CD4-positive, alpha-beta memory T cell (primary cell): ENCODE results near the gene NEMP2. TPM values are rescaled to one million over a fixed set of nuclear protein-coding genes. Genes with fewer than 3 reads are reported as not detected.

Experiments
- CTCF ChIA-PET: fragments of 350-600 bp; sonication (Branson Sonifier 250); formaldehyde crosslinking; loops from one replicate; lab custom pipeline; 2021; ENCODE audit warnings: inconsistent platforms; ENCODE audit not compliant: partially characterized antibody; lab: Charles Lee
- POLR2A ChIA-PET: fragments of 350-600 bp; sonication (Branson Sonifier 250); formaldehyde crosslinking; loops from one replicate; lab custom pipeline; 2021; ENCODE audit not compliant: partially characterized antibody; lab: Charles Lee
- DNase-seq, 5 donors: peaks; one replicate each; pipeline versions ENCODE4 v3.0.0 to v3.0.0-alpha.2; 2020 to 2022; ENCODE audit warnings: mixed read lengths in 1 of 5
- H3K27ac ChIP-seq: one replicate; pipeline ENCODE4 v1.7.0; 2013; ENCODE audit warnings: low read depth, low read length
- H3K27me3 ChIP-seq: 2 replicates; pipeline ENCODE4 v1.7.0; 2013; ENCODE audit warnings: mild to moderate bottlenecking, low read length, moderate library complexity; ENCODE audit not compliant: insufficient read depth
- H3K36me3 ChIP-seq: 2 replicates; pipeline ENCODE4 v1.7.0; 2013; ENCODE audit warnings: mild to moderate bottlenecking, low read length, moderate library complexity; ENCODE audit not compliant: insufficient read depth
- H3K4me1 ChIP-seq: 2 replicates; pipeline ENCODE4 v1.7.0; 2013; ENCODE audit warnings: mild to moderate bottlenecking, low read length, moderate library complexity; ENCODE audit not compliant: insufficient read depth
- H3K4me3 ChIP-seq, 2 donors: one replicate each; pipeline ENCODE4 v1.7.0; 2013; ENCODE audit warnings: low read length in 2 of 2, mild to moderate bottlenecking in 1 of 2
- H3K9me3 ChIP-seq, 2 donors: one replicate each; pipeline ENCODE4 v1.7.0; 2013; ENCODE audit warnings: low read length in 2 of 2, control low read depth in 1 of 2; ENCODE audit not compliant: control insufficient read depth in 1 of 2
- H3K27ac Mint-ChIP-seq, 7 donors: one replicate each; pipeline ENCODE4 v1.8.0; 2020 to 2021; ENCODE audit warnings: mixed read lengths in 7 of 7, mild to moderate bottlenecking in 6 of 7, inconsistent platforms in 3 of 7, moderate library complexity in 3 of 7
- H3K27me3 Mint-ChIP-seq, 2 donors: one replicate each; pipeline ENCODE4 v1.8.0; 2020 to 2021; ENCODE audit warnings: mixed read lengths in 2 of 2
- H3K36me3 Mint-ChIP-seq, 2 donors: one replicate each; pipeline ENCODE4 v1.8.0; 2020 to 2021; ENCODE audit warnings: mixed read lengths in 2 of 2, inconsistent platforms in 1 of 2, mild to moderate bottlenecking in 1 of 2
- H3K4me1 Mint-ChIP-seq, 4 donors: one replicate each; pipeline ENCODE4 v1.8.0; 2020 to 2021; ENCODE audit warnings: mixed read lengths in 4 of 4, mild to moderate bottlenecking in 1 of 4
- H3K4me3 Mint-ChIP-seq, 8 donors: one replicate each; pipeline ENCODE4 v1.8.0; 2020 to 2021; ENCODE audit warnings: mixed read lengths in 8 of 8, mild to moderate bottlenecking in 7 of 8, moderate library complexity in 6 of 8, inconsistent platforms in 3 of 8
- H3K9me3 Mint-ChIP-seq, 8 donors: one replicate each; pipeline ENCODE4 v1.8.0; 2020 to 2021; ENCODE audit warnings: mixed read lengths in 8 of 8, mild to moderate bottlenecking in 5 of 8, inconsistent platforms in 3 of 8, moderate library complexity in 1 of 8
- intact Hi-C: fragments of 100-400 bp; cut with micrococcal nuclease; formaldehyde crosslinking; loops from one replicate; pipeline ENCODE4 v1.15.1; 2023
- polyA plus RNA-seq, 2 donors: library from polyadenylated mRNA; unstranded; fragments of 300-500 nt; fragmentation: Illumina TruSeq; gene quantifications; one replicate each; pipeline ENCODE4 v1.2.3, GENCODE V29; 2021
- total RNA-seq, 2 experiments: library from RNA; stranded (reverse); gene quantifications; one replicate each; pipeline ENCODE4 v1.2.3, GENCODE V29; 2021

Gene NEMP2
- total and polyA plus RNA-seq, 4 experiments from 2014 or later, result 10.9 to 21.2 (median 16.3) TPM

DNA sequence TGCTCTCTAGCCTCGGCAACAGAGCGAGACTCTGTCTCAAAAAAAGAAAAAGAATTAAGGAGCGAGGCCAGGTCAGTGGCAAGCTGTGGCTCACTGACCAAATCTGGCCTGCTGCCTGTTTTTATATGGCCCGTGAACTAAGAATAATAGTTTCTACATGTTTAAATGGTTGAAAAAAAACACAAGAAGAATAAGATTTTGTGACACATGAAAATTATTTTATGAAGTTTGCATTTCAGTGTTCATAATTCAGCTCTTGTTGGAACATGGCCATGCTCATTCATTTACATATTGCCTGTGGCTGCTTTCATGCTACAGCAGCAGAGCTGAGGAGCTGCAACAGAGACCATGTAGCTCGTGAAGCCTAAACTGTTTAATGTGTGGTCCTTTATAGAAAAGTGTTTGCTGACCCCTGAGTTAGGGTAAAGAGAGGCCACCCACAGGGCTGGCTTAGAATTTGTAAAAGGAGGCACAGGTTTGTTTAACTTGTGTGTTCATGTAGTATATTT lies 66.9 kb downstream of the NEMP2 start:
- peaks cover 30 to 33% of the 10 kb centered on the region in 2 donors for H3K36me3 Mint-ChIP-seq
- DNase-seq, result no peak
- Histone ChIP-seq H3K36me3 (peaks cover 4% of the 10 kb centered on the region), H3K4me3 (no peak overlapping the region), H3K27me3 (no peaks in the 10 kb centered on the region), H3K4me1 (peaks cover 59% of the 10 kb centered on the region), H3K27ac (no peak overlapping the region), H3K9me3 (no peaks in the 10 kb centered on the region)
- H3K9me3 Mint-ChIP-seq, result peaks cover 0 to 2% (median 0%) of the 10 kb centered on the region in 8 donors
- H3K4me3 Mint-ChIP-seq, result peak overlapping the region in 3 of 8 donors; percentile 0 to 54 (median 54)
- no peaks in the 10 kb centered on the region for H3K27me3 Mint-ChIP-seq
- POLR2A ChIA-PET, result no interaction called here
- CTCF ChIA-PET, result interaction anchor here (0.7 to 1.5 kb wide), 3 partner anchors 13 to 212 kb away, joined by 3 to 5 read pairs (median 3); no protein-coding TSS in a partner anchor
- peak overlapping the region in 5 of 7 donors; percentile 9 to 54 (median 29) for H3K27ac Mint-ChIP-seq
- intact Hi-C loops, result no loop called here
- H3K4me1 Mint-ChIP-seq, result peaks cover 50 to 73% (median 56%) of the 10 kb centered on the region in 4 donors

- intact Hi-C loops, result no loop called here
- Mint-ChIP-seq H3K9me3 (no peaks in the 10 kb centered on the region), H3K36me3 (peaks cover 25 to 30% of the 10 kb centered on the region in 2 donors), H3K4me3 (peak overlapping the region in 2 of 8 donors; percentile 6 to 29), H3K27me3 (no peaks in the 10 kb centered on the region), H3K27ac (peak overlapping the region in 3 of 7 donors; percentile 23 to 54 (median 29)), H3K4me1 (peaks cover 53 to 80% (median 61%) of the 10 kb centered on the region in 4 donors)
- Histone ChIP-seq H3K27ac (no peak overlapping the region), H3K9me3 (no peaks in the 10 kb centered on the region), H3K27me3 (no peaks in the 10 kb centered on the region), H3K4me3 (no peak overlapping the region), H3K4me1 (peaks cover 66% of the 10 kb centered on the region), H3K36me3 (peaks cover 4% of the 10 kb centered on the region)
- ChIA-PET CTCF (interaction anchor here (1.0 to 1.5 kb wide), 2 partner anchors 57 to 213 kb away, joined by 3 to 5 read pairs; no protein-coding TSS in a partner anchor), POLR2A (no interaction called here)
- DNase-seq, result no peak
Measured at GRCh38 chr2:190466819-190467446, 67.6 kb downstream of the NEMP2 start.

- no peak for DNase-seq
- H3K36me3 ChIP-seq, result no peaks in the 10 kb centered on the region
- Mint-ChIP-seq H3K36me3 (peaks cover 18 to 28% of the 10 kb centered on the region in 2 donors), H3K4me3 (peak overlapping the region in 2 of 8 donors; percentile 12 to 40), H3K27me3 (no peaks in the 10 kb centered on the region), H3K9me3 (no peaks in the 10 kb centered on the region), H3K4me1 (peaks cover 63 to 91% (median 71%) of the 10 kb centered on the region in 4 donors), H3K27ac (peak overlapping the region in 4 of 7 donors; percentile 23 to 54 (median 30))
- CTCF ChIA-PET, result no interaction called here
- H3K27me3 ChIP-seq, result no peaks in the 10 kb centered on the region
- no peak overlapping the region for H3K4me3 ChIP-seq
- POLR2A ChIA-PET, result no interaction called here
- peaks cover 72% of the 10 kb centered on the region for H3K4me1 ChIP-seq
- intact Hi-C loops, result no loop called here
- no peak overlapping the region for H3K27ac ChIP-seq
- no peaks in the 10 kb centered on the region for H3K9me3 ChIP-seq
Measured at GRCh38 chr2:190465060-190465459, 69.5 kb downstream of the NEMP2 start.

GRCh38 chr2:190462611-190463010 lies 71.9 kb downstream of the NEMP2 start:
- CTCF ChIA-PET, result no interaction called here
- no peaks in the 10 kb centered on the region for H3K9me3 Mint-ChIP-seq

GRCh38 chr2:190462181-190462580 lies 72.3 kb downstream of the NEMP2 start:
- Mint-ChIP-seq H3K27ac (peak overlapping the region in 1 of 7 donors; percentile 31), H3K4me3 (peak overlapping the region in 1 of 8 donors; percentile 20), H3K4me1 (peaks cover 50 to 81% (median 70%) of the 10 kb centered on the region in 4 donors), H3K36me3 (peaks cover 23 to 44% of the 10 kb centered on the region in 2 donors), H3K27me3 (no peaks in the 10 kb centered on the region), H3K9me3 (no peaks in the 10 kb centered on the region)
- no peak overlapping the region for H3K27ac ChIP-seq
- H3K9me3 ChIP-seq, result no peaks in the 10 kb centered on the region
- peaks cover 55% of the 10 kb centered on the region for H3K4me1 ChIP-seq
- intact Hi-C loops, result no loop called here
- H3K27me3 ChIP-seq, result no peaks in the 10 kb centered on the region
- no peak overlapping the region for H3K4me3 ChIP-seq
- CTCF ChIA-PET, result interaction anchor here (1.4 kb wide), 1 partner anchor 218 kb away, joined by 3 read pairs; no protein-coding TSS in a partner anchor
- H3K36me3 ChIP-seq, result peaks cover 4% of the 10 kb centered on the region
- POLR2A ChIA-PET, result no interaction called here
- DNase-seq, result no peak

More at GRCh38 chr2:190462611-190463010, 71.9 kb downstream of the NEMP2 start:
- H3K4me1 ChIP-seq, result peaks cover 57% of the 10 kb centered on the region
- no peaks in the 10 kb centered on the region for H3K36me3 ChIP-seq
- H3K9me3 ChIP-seq, result no peaks in the 10 kb centered on the region
- POLR2A ChIA-PET, result no interaction called here
- H3K27ac ChIP-seq, result no peak overlapping the region
- intact Hi-C loops, result no loop called here
- DNase-seq, result no peak
- Mint-ChIP-seq H3K36me3 (peaks cover 20 to 39% of the 10 kb centered on the region in 2 donors), H3K27ac (peak overlapping the region in 5 of 7 donors; percentile 20 to 82 (median 73)), H3K4me3 (peak overlapping the region in 2 of 8 donors; percentile 20 to 40), H3K4me1 (peaks cover 53 to 83% (median 70%) of the 10 kb centered on the region in 4 donors), H3K27me3 (no peaks in the 10 kb centered on the region)
- no peaks in the 10 kb centered on the region for H3K27me3 ChIP-seq
- no peak overlapping the region for H3K4me3 ChIP-seq

GRCh38 chr2:190460487-190460886 lies 74.0 kb downstream of the NEMP2 start:
- no peak for DNase-seq
- peaks cover 11% of the 10 kb centered on the region for H3K36me3 ChIP-seq
- H3K27me3 Mint-ChIP-seq, result no peaks in the 10 kb centered on the region
- intact Hi-C loops, result no loop called here
- no peaks in the 10 kb centered on the region for H3K9me3 ChIP-seq
- no peak overlapping the region for H3K4me3 ChIP-seq
- no peak overlapping the region for H3K4me3 Mint-ChIP-seq
- ChIA-PET CTCF (no interaction called here), POLR2A (no interaction called here)
- peaks cover 41 to 75% (median 65%) of the 10 kb centered on the region in 4 donors for H3K4me1 Mint-ChIP-seq
- H3K27ac ChIP-seq, result no peak overlapping the region
- peaks cover 41% of the 10 kb centered on the region for H3K4me1 ChIP-seq
- peaks cover 33 to 54% of the 10 kb centered on the region in 2 donors for H3K36me3 Mint-ChIP-seq
- H3K27me3 ChIP-seq, result no peaks in the 10 kb centered on the region
- H3K27ac Mint-ChIP-seq, result peak overlapping the region in 1 of 7 donors; percentile 13
- no peaks in the 10 kb centered on the region for H3K9me3 Mint-ChIP-seq

DNA sequence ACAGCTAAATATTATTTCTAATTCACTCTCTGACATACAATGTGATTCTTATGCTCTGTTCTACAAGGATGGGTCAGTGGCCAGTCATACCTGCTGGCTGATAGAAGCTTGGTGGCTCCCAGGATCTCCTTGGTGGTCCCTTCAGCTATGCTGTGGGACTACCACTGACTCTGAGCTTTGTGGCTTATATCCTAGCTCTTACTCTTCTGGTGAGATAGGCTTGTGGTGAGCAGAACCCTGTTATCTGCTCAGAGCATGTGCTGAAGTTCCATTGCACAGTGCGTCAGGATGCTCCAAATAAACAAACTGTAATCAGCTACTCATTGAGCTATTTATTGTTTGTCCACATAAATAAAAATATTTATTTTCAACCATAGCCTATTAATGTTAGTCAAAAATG lies 74.6 kb downstream of the NEMP2 start:
- Mint-ChIP-seq H3K27me3 (no peaks in the 10 kb centered on the region), H3K4me3 (no peak overlapping the region), H3K9me3 (no peaks in the 10 kb centered on the region), H3K36me3 (peaks cover 36 to 57% of the 10 kb centered on the region in 2 donors), H3K27ac (peak overlapping the region in 2 of 7 donors; percentile 29 to 54), H3K4me1 (peaks cover 40 to 72% (median 64%) of the 10 kb centered on the region in 4 donors)
- DNase-seq, result no peak
- Histone ChIP-seq H3K27me3 (no peaks in the 10 kb centered on the region), H3K4me1 (peaks cover 38% of the 10 kb centered on the region), H3K36me3 (peaks cover 11% of the 10 kb centered on the region), H3K27ac (no peak overlapping the region), H3K9me3 (no peaks in the 10 kb centered on the region), H3K4me3 (no peak overlapping the region)
- ChIA-PET CTCF (no interaction called here), POLR2A (interaction anchor here (1.9 kb wide), 1 partner anchor 52 kb away, joined by 5 read pairs; no protein-coding TSS in a partner anchor)
- intact Hi-C loops, result no loop called here
